Mucosa of descending colon (tissue), 3 donors: ENCODE results near the gene CACNA1D. TPM values are rescaled to one million over a fixed set of nuclear protein-coding genes. Genes with fewer than 3 reads are reported as not detected.

Experiments
- ATAC-seq: fragments of 200-7000 bp; cut with Tn5 transposase; one replicate; pipeline ENCODE4 v1.9.1; 2020; ENCODE audit warnings: mild to moderate bottlenecking, moderate library complexity
- DNase-seq, 3 donors: peaks; one replicate each; pipeline ENCODE4 v3.0.0-alpha.2; 2020
- H3K36me3 ChIP-seq: fragments of 200-600 bp; one replicate; pipeline ENCODE4 v1.8.0; 2021; ENCODE audit warnings: low read depth, mild to moderate bottlenecking
- H3K4me1 ChIP-seq: fragments of 200-600 bp; one replicate; pipeline ENCODE4 v1.8.0; 2021; ENCODE audit warnings: low read depth, mild to moderate bottlenecking
- H3K4me3 ChIP-seq: fragments of 200-600 bp; one replicate; pipeline ENCODE4 v1.8.0; 2021; ENCODE audit warnings: mild to moderate bottlenecking
- H3K9me3 ChIP-seq: fragments of 200-600 bp; one replicate; pipeline ENCODE4 v1.8.0; 2021; ENCODE audit warnings: mild to moderate bottlenecking
- CTCF ChIP-seq: fragments of 200-600 bp; IDR thresholded peaks from one replicate; pipeline ENCODE4 v1.8.0; 2022; ENCODE audit warnings: antibody characterized with exemption, mild to moderate bottlenecking
- intact Hi-C, 2 donors: fragments of 100-400 bp; cut with DNase I in 1 of 2; cut with micrococcal nuclease in 1 of 2; formaldehyde crosslinking; loops; one replicate each; pipeline versions ENCODE4 v1.11.0 to v1.11.1; 2022; cut with DNase I, micrococcal nuclease
- total RNA-seq, 3 donors: library from RNA; stranded (reverse); fragmentation: NEBNext Ultra II Directional in 2 of 3; extraction: Animal tissue kit (Norgen Biotek cat#: 25700) in 2 of 3; gene quantifications; one replicate each; pipeline versions ENCODE4 v1.2.1 to v1.2.4, GENCODE V29; 2021 to 2023
- donor health status: DM: no; HTN: no; CAD: no; lungs with moderate emphysema.
- donor health status: DM: no; HTN: no; CAD: no.
- donor health status: DM: no; HTN: yes; CAD: no.

Gene CACNA1D
- total RNA-seq, 3 donors from 2014 or later = 13.8 to 38.1 (median 22.2) TPM

GRCh38 chr3:53815067-53815466 lies 320.7 kb downstream of the CACNA1D start:
- no peaks in the 10 kb centered on the region for H3K36me3 ChIP-seq

GRCh38 chr3:53815651-53816050 lies 321.2 kb downstream of the CACNA1D start:
- Histone ChIP-seq H3K36me3 (no peaks in the 10 kb centered on the region), H3K4me1 (no peaks in the 10 kb centered on the region), H3K9me3 (no peaks in the 10 kb centered on the region), H3K4me3 (no peak overlapping the region)
- DNase-seq (no peak), ATAC-seq (no peak)
- no peak for TF ChIP-seq CTCF
- intact Hi-C loops = no loop called here

More at GRCh38 chr3:53815067-53815466, 320.7 kb downstream of the CACNA1D start:
- no peak for ATAC-seq
- no peaks in the 10 kb centered on the region for H3K4me1 ChIP-seq
- no peaks in the 10 kb centered on the region for H3K9me3 ChIP-seq
- TF ChIP-seq CTCF = no peak
- no peak overlapping the region for H3K4me3 ChIP-seq
- no peak for DNase-seq
- intact Hi-C loops = no loop called here

- intact Hi-C loops = no loop called here
- DNase-seq (no peak), ATAC-seq (no peak)
- H3K36me3 ChIP-seq = no peaks in the 10 kb centered on the region
- H3K4me1 ChIP-seq = no peaks in the 10 kb centered on the region
- no peak overlapping the region for H3K4me3 ChIP-seq
- H3K9me3 ChIP-seq = no peaks in the 10 kb centered on the region
- TF ChIP-seq CTCF = no peak
These were observed 322.0 kb downstream of the CACNA1D start for GRCh38 chr3:53816425-53816824.

- ATAC-seq (no peak), DNase-seq (no peak)
- H3K36me3 ChIP-seq = no peaks in the 10 kb centered on the region
- H3K4me1 ChIP-seq = no peaks in the 10 kb centered on the region
- no peaks in the 10 kb centered on the region for H3K9me3 ChIP-seq
- intact Hi-C loops = no loop called here
- H3K4me3 ChIP-seq = no peak overlapping the region
- TF ChIP-seq CTCF = no peak
These were observed 322.8 kb downstream of the CACNA1D start for GRCh38 chr3:53817211-53817610.

- DNase-seq = peak in 1 of 3 donors; percentile 43
- ATAC-seq = no peak
- Histone ChIP-seq H3K4me3 (no peak overlapping the region), H3K36me3 (no peaks in the 10 kb centered on the region), H3K9me3 (no peaks in the 10 kb centered on the region), H3K4me1 (no peaks in the 10 kb centered on the region)
- intact Hi-C loops = no loop called here
- no peak for TF ChIP-seq CTCF
These were observed 323.4 kb downstream of the CACNA1D start for GRCh38 chr3:53817809-53818208.
